Muscle layer of colon (tissue), 2 donors: ENCODE measurements around the gene ABCC12.

Experiments used
- H3K27ac ChIP-seq: one replicate; pipeline ENCODE4 v1.7.0; 2013; ENCODE audit warnings: low read depth, mild to moderate bottlenecking, low read length, moderate library complexity
- H3K27me3 ChIP-seq, 2 donors: one replicate each; pipeline ENCODE4 v1.7.0; 2013; ENCODE audit warnings: low read length in 2 of 2, mild to moderate bottlenecking in 2 of 2; ENCODE audit not compliant: insufficient read depth in 2 of 2, control insufficient read depth in 1 of 2
- H3K36me3 ChIP-seq: one replicate; pipeline ENCODE4 v1.7.0; 2013; ENCODE audit warnings: mild to moderate bottlenecking, low read length; ENCODE audit not compliant: insufficient read depth
- H3K4me1 ChIP-seq: one replicate; pipeline ENCODE4 v1.7.0; 2013; ENCODE audit warnings: mild to moderate bottlenecking, low read length; ENCODE audit not compliant: insufficient read depth
- H3K4me3 ChIP-seq, 2 donors: one replicate each; pipeline ENCODE4 v1.7.0; 2013; ENCODE audit warnings: low read length in 2 of 2, low read depth in 1 of 2, mild to moderate bottlenecking in 1 of 2, moderate library complexity in 1 of 2
- H3K9ac ChIP-seq: one replicate; pipeline ENCODE4 v1.7.0; 2013; ENCODE audit warnings: low read length
- H3K9me3 ChIP-seq: one replicate; pipeline ENCODE4 v1.7.0; 2013; ENCODE audit warnings: mild to moderate bottlenecking, low read length
- donor health status: abdominal sarcoma.
- donor health status: Adenocarcinoma of cecum.

The ABCC12 gene

GRCh38 chr16:48146131-48146530, 9.7 kb downstream of the ABCC12 start:
- Histone ChIP-seq H3K9ac (no peak overlapping the region), H3K4me1 (no peaks in the 10 kb centered on the region), H3K27ac (no peak overlapping the region), H3K9me3 (no peaks in the 10 kb centered on the region), H3K27me3 (no peaks in the 10 kb centered on the region), H3K36me3 (no peaks in the 10 kb centered on the region), H3K4me3 (no peak overlapping the region)

GRCh38 chr16:48143812-48144368, 11.9 kb downstream of the ABCC12 start:
- Histone ChIP-seq H3K9ac (no peak overlapping the region), H3K27ac (no peak overlapping the region), H3K36me3 (no peaks in the 10 kb centered on the region), H3K27me3 (no peaks in the 10 kb centered on the region), H3K4me1 (no peaks in the 10 kb centered on the region), H3K9me3 (no peaks in the 10 kb centered on the region), H3K4me3 (no peak overlapping the region)

- no peaks in the 10 kb centered on the region for H3K9me3 ChIP-seq
- no peaks in the 10 kb centered on the region for H3K27me3 ChIP-seq
- H3K4me1 ChIP-seq = no peaks in the 10 kb centered on the region
- H3K4me3 ChIP-seq = no peak overlapping the region
- no peak overlapping the region for H3K27ac ChIP-seq
- H3K36me3 ChIP-seq = no peaks in the 10 kb centered on the region
- H3K9ac ChIP-seq = no peak overlapping the region
These were observed 15.0 kb downstream of the ABCC12 start for GRCh38 chr16:48140821-48141220.

GRCh38 chr16:48139517-48139916, 16.3 kb downstream of the ABCC12 start:
- Histone ChIP-seq H3K4me1 (no peaks in the 10 kb centered on the region), H3K9ac (no peak overlapping the region), H3K4me3 (no peak overlapping the region), H3K27ac (no peak overlapping the region), H3K9me3 (no peaks in the 10 kb centered on the region), H3K27me3 (no peaks in the 10 kb centered on the region), H3K36me3 (no peaks in the 10 kb centered on the region)

GRCh38 chr16:48138543-48138942, 17.2 kb downstream of the ABCC12 start:
- no peaks in the 10 kb centered on the region for H3K27me3 ChIP-seq
- H3K27ac ChIP-seq = no peak overlapping the region
- H3K9me3 ChIP-seq = no peaks in the 10 kb centered on the region
- no peaks in the 10 kb centered on the region for H3K4me1 ChIP-seq
- H3K36me3 ChIP-seq = no peaks in the 10 kb centered on the region
- no peak overlapping the region for H3K9ac ChIP-seq
- no peak overlapping the region for H3K4me3 ChIP-seq

- Histone ChIP-seq H3K36me3 (no peaks in the 10 kb centered on the region), H3K4me1 (no peaks in the 10 kb centered on the region), H3K27me3 (no peaks in the 10 kb centered on the region), H3K9ac (no peak overlapping the region), H3K4me3 (no peak overlapping the region), H3K27ac (no peak overlapping the region), H3K9me3 (no peaks in the 10 kb centered on the region)
These were observed 18.0 kb downstream of the ABCC12 start for GRCh38 chr16:48137822-48138221.

GRCh38 chr16:48136547-48137360, 19.0 kb downstream of the ABCC12 start:
- H3K36me3 ChIP-seq = no peaks in the 10 kb centered on the region
- no peaks in the 10 kb centered on the region for H3K4me1 ChIP-seq
- H3K27ac ChIP-seq = no peak overlapping the region
- no peak overlapping the region for H3K4me3 ChIP-seq
- H3K27me3 ChIP-seq = no peaks in the 10 kb centered on the region
- H3K9me3 ChIP-seq = no peaks in the 10 kb centered on the region
- no peak overlapping the region for H3K9ac ChIP-seq

GRCh38 chr16:48133455-48134211, 22.2 kb downstream of the ABCC12 start:
- no peak overlapping the region for H3K9ac ChIP-seq
- no peaks in the 10 kb centered on the region for H3K4me1 ChIP-seq
- no peak overlapping the region for H3K4me3 ChIP-seq
- H3K27ac ChIP-seq = no peak overlapping the region
- H3K9me3 ChIP-seq = no peaks in the 10 kb centered on the region
- no peaks in the 10 kb centered on the region for H3K27me3 ChIP-seq
- no peaks in the 10 kb centered on the region for H3K36me3 ChIP-seq

GRCh38 chr16:48132696-48133095, 23.1 kb downstream of the ABCC12 start:
- Histone ChIP-seq H3K9me3 (no peaks in the 10 kb centered on the region), H3K27me3 (no peaks in the 10 kb centered on the region), H3K9ac (no peak overlapping the region), H3K4me3 (no peak overlapping the region), H3K36me3 (no peaks in the 10 kb centered on the region), H3K4me1 (no peaks in the 10 kb centered on the region), H3K27ac (no peak overlapping the region)

- Histone ChIP-seq H3K9ac (no peak overlapping the region), H3K36me3 (no peaks in the 10 kb centered on the region), H3K27me3 (no peaks in the 10 kb centered on the region), H3K4me3 (no peak overlapping the region), H3K9me3 (no peaks in the 10 kb centered on the region), H3K27ac (no peak overlapping the region), H3K4me1 (no peaks in the 10 kb centered on the region)
These were observed 24.4 kb downstream of the ABCC12 start for GRCh38 chr16:48131201-48131935.

GRCh38 chr16:48129926-48130325, 25.9 kb downstream of the ABCC12 start:
- Histone ChIP-seq H3K9me3 (no peaks in the 10 kb centered on the region), H3K27me3 (no peaks in the 10 kb centered on the region), H3K36me3 (no peaks in the 10 kb centered on the region)

More at GRCh38 chr16:48129926-48130325, 25.9 kb downstream of the ABCC12 start:
- H3K27ac ChIP-seq = no peak overlapping the region
- H3K4me1 ChIP-seq = no peaks in the 10 kb centered on the region
- H3K4me3 ChIP-seq = no peak overlapping the region
- no peak overlapping the region for H3K9ac ChIP-seq
